HG03280 (cell line): Measurements from ENCODE around the gene RBM20.
"Not testable (repeated sequence)": the region's sequence is repeated elsewhere in the genome, so short reads cannot be mapped to it uniquely, and the experiment has no call there.

ENCODE experiments used
- ATAC-seq: cut with Tn5 transposase; IDR thresholded peaks from one replicate; pipeline ENCODE4 v1.9.1; 2021; ENCODE audit warnings: mild to moderate bottlenecking, moderate library complexity; ENCODE audit not compliant: unreplicated experiment

The RBM20 gene

GRCh38 chr10:110643653-110644597 lies at the start of gene RBM20:
RBM20 (plus strand) TSS chr10:110644336; CDS start chr10:110644455, 119 bp downstream.
- no peak for ATAC-seq

GRCh38 chr10:110597476-110597875 lies 46.7 kb upstream of the RBM20 start:
- ATAC-seq, result no peak

DNA sequence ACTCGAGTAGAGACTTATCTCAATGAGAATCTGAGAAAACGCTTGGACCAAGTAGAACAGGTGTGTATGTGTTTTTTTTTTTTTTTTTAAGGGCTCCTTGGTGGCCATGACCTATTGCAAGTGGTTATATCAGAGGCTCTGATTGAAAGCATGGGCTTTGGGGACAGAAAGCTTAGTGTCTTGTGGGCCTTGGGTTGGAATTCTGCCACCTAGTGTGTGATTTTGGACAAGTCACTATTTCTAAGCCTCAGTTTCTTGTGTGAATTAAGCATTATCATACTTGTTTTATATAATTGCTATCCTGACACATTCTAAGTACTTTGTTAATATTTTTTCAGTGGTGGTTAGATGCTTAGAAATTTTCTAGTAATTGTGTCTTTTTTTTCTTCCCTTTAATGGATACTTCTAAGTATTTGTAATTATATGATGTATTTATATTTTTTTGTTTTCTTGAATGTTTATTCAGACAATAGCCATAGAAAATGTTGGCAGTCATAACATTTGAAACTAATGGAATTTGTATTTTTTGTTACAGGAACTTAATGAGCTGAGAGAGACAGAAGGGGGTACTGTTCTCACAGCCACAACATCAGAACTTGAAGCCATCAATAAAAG lies 43.5 kb upstream of the RBM20 start:
- ATAC-seq, result no peak

GRCh38 chr10:110601581-110601980 lies 42.6 kb upstream of the RBM20 start:
- ATAC-seq, result no peak

GRCh38 chr10:110608087-110608486 lies 36.0 kb upstream of the RBM20 start:
- ATAC-seq, result no peak

DNA sequence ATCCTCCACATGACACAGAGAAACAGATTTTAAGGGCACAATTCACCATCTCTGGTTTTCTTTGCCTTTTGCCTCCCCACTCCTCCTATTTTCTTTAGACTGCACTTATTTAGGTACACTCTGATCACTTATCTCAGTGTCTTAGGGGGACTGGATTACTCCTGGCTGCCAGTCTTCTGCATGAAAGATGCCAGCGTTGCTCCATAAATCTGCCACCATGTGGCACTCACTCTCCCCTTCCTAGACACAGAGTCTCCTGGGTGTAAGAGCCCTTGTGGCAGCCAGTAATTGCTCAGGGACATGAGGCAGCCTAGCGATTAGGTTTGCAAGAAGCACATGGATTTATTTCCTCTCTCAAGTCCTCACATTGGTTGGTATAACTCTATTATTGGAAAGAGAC lies 34.5 kb upstream of the RBM20 start:
- ATAC-seq, result no peak

GRCh38 chr10:110610308-110610774 lies 33.8 kb upstream of the RBM20 start:
- ATAC-seq, result no peak

GRCh38 chr10:110610781-110611180 lies 33.4 kb upstream of the RBM20 start:
- ATAC-seq, result not testable (repeated sequence)

GRCh38 chr10:110612087-110612486 lies 32.0 kb upstream of the RBM20 start:
- no peak for ATAC-seq

GRCh38 chr10:110612629-110613028 lies 31.5 kb upstream of the RBM20 start:
- ATAC-seq, result no peak

- ATAC-seq, result no peak
Observed at GRCh38 chr10:110613341-110613995, 30.7 kb upstream of the RBM20 start.

GRCh38 chr10:110613996-110614495 lies 30.1 kb upstream of the RBM20 start:
- peak; percentile 48 for ATAC-seq

- no peak for ATAC-seq
Observed at GRCh38 chr10:110615057-110615747, 28.9 kb upstream of the RBM20 start.

GRCh38 chr10:110616493-110617033 lies 27.6 kb upstream of the RBM20 start:
- ATAC-seq, result no peak

DNA sequence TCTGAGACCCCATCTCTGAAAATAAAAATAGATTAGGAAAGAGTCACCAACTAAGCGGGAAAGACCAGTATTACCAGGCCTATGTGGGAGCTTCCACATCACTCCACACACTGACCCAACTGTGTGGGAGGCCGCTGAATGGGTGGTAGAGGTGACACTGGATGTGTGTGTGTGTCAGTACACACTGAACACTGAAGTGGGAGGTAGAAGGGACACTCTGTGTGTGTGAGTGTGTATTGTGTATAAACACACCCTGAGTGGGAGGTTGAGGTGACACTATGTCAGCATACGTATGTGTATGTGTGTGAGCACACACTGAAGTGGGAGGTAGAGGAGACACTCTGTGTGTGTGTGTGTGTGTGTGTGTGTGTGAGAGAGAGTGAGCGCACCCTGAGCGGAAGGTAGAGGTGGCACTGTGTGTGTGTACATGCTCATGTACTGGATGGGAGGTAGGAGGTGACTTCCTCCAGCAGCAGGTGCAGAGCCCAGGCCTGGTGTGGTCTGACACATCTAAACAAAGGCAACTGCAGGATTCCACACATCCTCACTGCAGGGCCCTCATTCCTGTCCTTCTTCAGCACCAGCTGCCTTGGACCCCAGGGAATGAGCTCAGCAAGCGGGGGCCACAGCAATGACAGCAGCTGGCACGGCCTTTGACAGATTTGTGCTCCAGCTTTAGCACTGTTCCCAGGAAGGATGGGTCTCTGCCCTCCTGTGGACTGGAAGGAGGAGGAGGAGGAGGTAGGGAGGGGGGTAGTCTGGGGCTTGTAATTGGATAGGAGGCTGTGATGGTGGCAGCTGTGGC lies 26.5 kb upstream of the RBM20 start:
- ATAC-seq, result no peak

DNA sequence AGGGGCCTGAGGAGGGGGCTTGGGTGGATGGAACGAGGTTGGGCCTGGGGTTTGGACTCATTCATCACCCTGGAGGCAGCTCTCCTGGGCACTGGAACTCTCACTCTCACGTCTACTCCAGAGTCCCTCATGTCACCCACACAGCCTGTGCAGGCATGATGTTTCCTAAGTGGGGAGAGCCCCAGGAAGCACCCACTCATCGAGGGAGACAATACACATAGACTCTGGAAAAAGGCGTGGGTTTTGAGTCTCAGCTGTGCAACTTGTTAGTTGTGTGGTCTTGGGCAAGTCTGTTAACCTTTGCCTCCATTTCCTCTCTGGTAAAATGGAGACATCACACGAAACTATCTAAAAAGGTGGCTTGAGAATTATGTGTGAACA lies 25.9 kb upstream of the RBM20 start:
- no peak for ATAC-seq

- ATAC-seq, result no peak
Observed at GRCh38 chr10:110619514-110620397, 24.4 kb upstream of the RBM20 start.

- ATAC-seq, result no peak
Observed at GRCh38 chr10:110620398-110620719, 23.8 kb upstream of the RBM20 start.

GRCh38 chr10:110623316-110623715 lies 20.8 kb upstream of the RBM20 start:
- not testable (repeated sequence) for ATAC-seq
